Activated T-cell treated with anti-CD3 and anti-CD28 coated beads for 24 hours (primary cell): ENCODE data around the gene TMEM222.
"Not testable (repeated sequence)": the region's sequence is repeated elsewhere in the genome, so short reads cannot be mapped to it uniquely, and the experiment has no call there.

ENCODE experiments used
- DNase-seq: peaks from one replicate; pipeline ENCODE4 v3.0.0-alpha.2; 2020; ENCODE audit warnings: low read depth

The TMEM222 gene

GRCh38 chr1:27380766-27381733, 59.1 kb downstream of the TMEM222 start:
- DNase-seq = no peak

DNA sequence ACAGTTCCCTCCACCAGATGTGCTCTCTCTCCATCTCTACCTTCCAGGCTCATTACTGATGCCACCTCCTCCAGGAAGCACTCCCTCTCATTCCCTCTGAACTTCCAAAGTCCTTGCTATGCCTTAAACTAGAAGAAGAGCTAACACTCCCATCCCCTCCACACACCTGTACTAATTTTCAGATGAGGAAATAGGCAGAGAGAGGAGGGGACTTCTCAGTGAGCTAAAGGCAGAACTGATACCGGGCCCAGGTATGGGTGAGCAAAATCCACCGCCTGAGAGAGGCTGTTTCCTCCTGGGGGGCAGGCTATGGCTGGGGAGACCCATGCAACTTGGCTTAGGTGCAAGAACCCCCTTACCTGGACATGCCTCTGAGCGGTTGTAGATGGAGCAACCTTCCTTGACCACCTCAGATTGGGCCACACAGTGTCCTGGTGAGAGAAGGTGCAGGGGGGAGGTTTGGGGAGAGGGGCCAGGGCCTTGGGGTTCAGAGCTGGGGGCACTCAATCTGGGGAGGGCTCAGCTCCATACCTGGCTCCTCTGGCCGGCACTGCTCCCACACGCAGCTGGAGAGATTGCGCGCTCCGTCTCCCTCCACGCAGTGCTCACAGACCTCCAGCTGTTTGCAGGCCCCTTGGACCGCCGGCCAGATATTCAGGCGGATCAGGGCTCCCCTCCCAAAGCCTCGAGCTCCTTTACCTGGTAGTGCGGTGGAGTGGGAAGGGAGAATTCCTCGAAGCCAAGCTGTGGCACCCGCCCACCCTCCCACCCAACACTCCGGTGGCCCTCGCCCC, 60.2 kb downstream of the TMEM222 start:
- DNase-seq = no peak

GRCh38 chr1:27383039-27383605, 61.2 kb downstream of the TMEM222 start, which contains the start of gene CD164L2:
TSS of gene CD164L2 (minus strand) at chr1:27383333. CDS start at chr1:27383239, 94 bp downstream.
- DNase-seq = no peak

DNA sequence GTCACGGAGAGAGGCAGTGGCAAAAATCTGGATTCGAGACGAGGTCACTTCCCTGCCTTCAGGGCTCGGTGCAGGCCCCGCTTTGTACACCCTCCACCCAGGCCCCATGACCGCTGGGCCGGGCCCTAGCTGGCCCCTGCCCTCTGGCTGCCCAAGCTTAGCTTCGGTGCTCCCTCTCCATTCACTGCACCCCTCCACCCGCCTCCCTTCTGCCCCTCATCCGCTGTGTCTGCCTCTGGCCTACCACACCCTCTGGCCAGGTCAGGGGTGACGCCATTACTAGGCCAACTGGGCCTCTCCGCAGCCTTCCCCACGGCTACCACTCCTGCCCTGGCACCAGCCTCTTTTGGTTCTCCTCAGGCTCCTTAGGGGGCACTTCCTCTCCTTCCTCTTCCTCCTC, 61.7 kb downstream of the TMEM222 start:
- no peak for DNase-seq

DNA sequence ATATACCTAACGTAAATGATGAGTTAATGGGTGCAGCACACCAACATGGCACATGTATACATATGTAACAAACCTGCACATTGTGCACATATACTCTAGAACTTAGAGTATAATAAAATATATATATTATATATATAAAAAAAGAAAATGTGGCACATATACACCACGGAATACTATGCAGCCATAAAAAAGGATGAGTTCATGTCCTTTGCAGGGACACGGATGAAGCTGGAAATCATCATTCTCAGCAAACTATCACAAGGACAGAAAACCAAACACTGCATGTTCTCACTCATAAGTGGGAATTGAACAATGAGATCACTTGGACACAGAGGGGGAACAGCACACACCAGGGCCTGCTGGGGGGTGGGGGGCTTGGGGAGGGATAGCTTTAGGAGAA, 62.8 kb downstream of the TMEM222 start:
- not testable (repeated sequence) for DNase-seq
